Coronary artery (tissue), 2 donors: Measurements from ENCODE around the gene ENPP5.

Source experiments
- DNase-seq: peaks from one replicate; pipeline ENCODE4 v3.0.0-alpha.2; 2017; ENCODE audit warnings: low spot score
- H3K27ac ChIP-seq, 2 donors: fragments of 200-600 bp; sonication (generic); one replicate each; pipeline ENCODE4 v1.5.1; 2016 to 2019
- H3K4me3 ChIP-seq: fragments of 200-600 bp; sonication (generic); 2 replicates; pipeline ENCODE4 v1.5.1; 2016; ENCODE audit warnings: mild to moderate bottlenecking, moderate library complexity
- CTCF ChIP-seq: fragments of 200-600 bp; sonication (generic); IDR thresholded peaks from one replicate; pipeline ENCODE4 v1.5.1; 2019; ENCODE audit warnings: antibody characterized with exemption

Gene ENPP5

DNA sequence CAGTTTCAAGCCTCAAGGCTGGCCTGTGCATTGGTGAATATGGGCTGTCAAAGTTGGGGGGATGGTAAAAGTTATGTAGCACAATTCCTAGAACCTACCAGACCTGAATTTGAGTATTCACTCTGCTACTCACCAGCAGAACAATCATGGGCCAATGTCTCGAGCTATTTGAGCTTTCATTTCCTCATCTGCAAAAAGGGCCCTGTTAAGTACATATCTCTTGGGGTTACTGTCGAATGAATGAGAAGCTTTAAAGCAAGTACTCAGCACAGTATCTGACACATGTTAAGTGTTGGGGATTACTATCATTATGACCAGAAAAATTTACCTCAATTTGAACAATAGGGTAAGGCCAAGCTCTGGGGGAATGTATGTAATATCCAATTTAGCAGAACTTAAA is 54.5 kb downstream of the ENPP5 start:
- DNase-seq = no peak
- Histone ChIP-seq H3K27ac (no peak overlapping the region), H3K4me3 (no peak overlapping the region)
- no peak for TF ChIP-seq CTCF

GRCh38 chr6:46115634-46116033 is 55.1 kb downstream of the ENPP5 start:
- Histone ChIP-seq H3K4me3 (no peak overlapping the region), H3K27ac (no peak overlapping the region)
- no peak for TF ChIP-seq CTCF
- no peak for DNase-seq

GRCh38 chr6:46113370-46113769 is 57.4 kb downstream of the ENPP5 start:
- no peak for TF ChIP-seq CTCF
- H3K4me3 ChIP-seq = no peak overlapping the region
- no peak for DNase-seq
- no peak overlapping the region for H3K27ac ChIP-seq
